ENCODE data around the gene PRKAG2.
"Not testable (repeated sequence)": the region's sequence is repeated elsewhere in the genome, so short reads cannot be mapped to it uniquely, and the experiment has no call there.

Gene PRKAG2

DNA sequence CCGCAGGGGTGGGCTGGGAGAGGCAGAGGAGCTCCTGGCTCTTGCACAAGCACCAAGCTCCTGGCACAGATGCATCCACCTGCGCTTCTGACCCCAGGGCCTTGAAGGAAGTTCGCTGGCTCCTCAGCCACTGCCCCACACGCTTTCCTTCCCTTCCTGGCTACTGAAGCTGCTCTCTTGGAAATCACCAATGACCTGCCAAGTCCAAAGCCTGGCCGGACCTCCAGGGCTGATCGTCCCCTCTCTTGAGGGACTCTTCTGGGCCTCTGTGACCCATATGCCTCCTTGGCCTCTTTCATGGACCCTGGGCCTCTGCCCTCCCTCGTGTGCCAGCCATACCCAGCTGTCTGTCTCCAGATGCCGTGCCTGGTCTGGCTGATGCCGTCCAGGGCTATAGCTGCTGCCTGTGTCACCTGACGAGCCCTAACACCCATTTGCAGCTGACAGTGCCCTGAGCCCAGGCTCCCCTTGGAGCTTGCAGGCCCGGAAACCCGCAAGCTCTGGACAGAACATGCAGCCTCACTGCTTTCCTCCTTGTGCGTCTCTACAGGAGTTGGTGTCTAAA is 113.4 kb downstream of the PRKAG2 start:
- DNase-seq (ENCODE audit: low spot score), result no peak

DNA sequence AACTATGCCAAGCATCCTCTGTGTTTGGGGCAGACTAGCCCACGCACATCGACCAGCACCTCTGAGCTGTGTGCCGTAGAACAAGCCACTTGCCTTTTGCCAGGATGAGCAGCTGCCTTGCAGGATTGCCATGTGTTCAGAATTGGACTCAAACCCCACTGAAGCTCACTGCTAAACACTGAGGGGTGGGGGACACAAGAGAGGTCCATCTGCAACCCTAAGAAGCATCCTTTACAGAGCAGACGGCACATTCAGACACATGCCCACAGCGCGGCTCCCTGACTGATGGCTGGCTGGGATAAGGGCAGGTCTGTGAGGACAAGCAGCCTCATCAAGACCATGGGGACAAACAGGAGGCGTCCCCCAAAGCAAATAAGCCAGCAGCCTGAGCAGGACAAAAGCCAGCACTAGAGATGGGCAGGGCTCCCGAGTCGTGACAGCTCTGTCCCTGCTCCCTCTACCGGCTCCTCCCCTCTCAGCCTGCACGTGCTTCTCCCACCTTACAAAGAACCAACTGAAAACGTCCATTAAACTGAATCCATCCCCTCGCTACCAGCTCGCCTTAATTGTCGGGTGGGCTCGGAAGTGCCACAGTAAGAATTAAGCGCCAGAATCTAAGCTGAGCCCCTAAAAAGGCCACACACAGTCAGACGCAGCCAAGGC is 114.2 kb downstream of the PRKAG2 start:
- DNase-seq (ENCODE audit: low spot score), result no peak

DNA sequence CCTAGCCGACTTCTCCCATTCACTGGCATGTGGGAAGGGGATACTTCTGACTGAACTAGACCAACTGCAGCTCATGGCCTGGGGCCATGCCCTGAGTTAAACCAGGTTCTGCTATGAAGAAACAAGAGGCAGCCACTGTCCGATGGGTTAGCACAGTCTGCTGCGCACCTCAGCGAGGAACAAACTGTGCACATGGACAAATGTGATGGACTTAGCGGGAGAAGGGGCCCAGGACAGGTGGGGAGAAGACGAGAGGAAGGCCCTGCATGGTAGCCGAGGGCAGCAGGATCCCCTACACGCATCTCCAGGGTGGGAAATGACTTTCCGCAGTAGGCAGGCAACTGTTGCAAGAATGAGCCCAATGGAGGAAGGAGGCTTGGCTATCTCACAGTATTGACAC is 115.0 kb downstream of the PRKAG2 start:
- DNase-seq (ENCODE audit: low spot score), result no peak

DNA sequence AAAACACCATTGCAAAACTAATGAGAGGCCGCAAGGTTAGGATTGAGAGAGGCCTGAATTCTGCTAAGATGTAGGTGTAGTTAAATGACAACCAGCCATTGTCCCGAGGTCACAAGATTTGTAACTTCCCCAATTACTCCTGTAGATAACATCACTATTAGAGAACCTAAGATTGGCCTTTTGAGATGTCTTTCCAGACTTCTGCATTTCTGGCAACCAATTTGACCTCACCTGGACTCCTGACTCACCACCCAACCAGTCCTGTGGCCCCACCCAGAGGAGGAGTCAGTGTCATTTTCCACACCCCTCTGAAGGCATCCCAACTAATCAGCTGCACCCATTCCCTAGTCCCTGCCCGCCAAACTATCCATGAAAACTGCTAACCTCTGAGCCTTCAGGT is 115.7 kb downstream of the PRKAG2 start:
- DNase-seq (ENCODE audit: low spot score), result no peak

DNA sequence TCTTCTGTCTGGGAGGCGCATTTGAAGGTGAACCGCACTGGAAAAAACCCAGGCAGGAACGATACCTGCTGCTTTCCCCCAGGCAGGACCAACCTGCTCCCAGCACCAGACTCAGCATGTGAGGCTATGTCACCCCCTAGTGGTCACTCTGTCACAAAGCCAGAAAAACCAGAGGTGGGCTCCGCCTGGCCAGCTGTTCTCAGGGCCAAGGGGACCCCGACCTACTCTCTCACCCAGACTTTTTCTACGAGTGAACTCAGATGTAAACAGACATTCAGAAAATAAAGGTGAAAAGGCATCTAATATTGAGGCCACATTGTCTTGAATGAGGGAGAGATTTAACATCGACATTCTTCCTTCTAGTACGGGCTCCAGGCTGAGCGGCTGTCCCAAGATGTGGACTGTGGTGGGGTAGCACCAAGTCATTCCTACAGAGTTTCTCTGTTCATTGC is 117.3 kb downstream of the PRKAG2 start:
- DNase-seq (ENCODE audit: low spot score), result peak; percentile 79

DNA sequence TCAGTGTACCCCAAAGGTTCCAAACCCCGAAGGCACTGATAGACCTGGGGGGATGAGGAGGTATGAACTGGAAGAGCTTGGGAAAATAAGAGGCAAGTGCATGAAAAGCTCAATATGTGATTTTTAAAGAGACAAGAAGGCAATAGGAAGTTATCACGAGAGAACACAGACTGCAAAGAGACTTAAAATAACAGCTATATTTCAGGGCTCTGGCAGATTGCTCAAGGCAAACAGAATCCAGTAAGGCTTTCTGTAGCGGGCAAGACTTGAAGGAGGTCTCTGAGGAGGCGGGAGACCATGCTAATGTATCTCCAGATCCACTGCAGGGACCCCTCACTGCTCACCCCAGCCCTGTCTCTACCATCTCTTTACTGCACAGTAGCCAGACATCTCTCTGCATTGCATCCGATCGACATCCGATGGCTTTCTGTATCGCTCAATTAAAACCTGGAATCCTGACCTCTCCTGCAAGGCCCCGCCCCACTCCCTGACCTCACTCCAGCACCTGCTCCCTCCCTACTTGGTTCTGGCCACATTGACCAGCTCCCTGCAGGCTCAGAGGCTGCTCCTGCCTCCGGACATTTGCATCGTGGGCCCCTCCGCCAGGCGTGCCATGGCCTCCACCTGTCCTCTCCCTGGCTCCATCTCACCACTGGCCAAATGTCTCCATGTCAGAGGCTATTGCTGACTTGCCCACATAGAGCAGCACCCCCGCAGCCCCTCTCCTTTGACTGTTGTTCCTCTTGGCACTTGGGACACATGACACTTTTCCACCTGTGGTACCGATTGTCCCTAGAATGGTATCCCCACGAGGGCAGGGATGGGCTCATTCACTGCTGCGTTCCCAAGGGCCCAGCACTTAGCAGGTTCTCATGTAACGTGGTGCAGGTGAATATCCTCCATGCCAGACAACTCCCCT is 118.0 kb downstream of the PRKAG2 start:
- no peak for DNase-seq (ENCODE audit: low spot score)

DNA sequence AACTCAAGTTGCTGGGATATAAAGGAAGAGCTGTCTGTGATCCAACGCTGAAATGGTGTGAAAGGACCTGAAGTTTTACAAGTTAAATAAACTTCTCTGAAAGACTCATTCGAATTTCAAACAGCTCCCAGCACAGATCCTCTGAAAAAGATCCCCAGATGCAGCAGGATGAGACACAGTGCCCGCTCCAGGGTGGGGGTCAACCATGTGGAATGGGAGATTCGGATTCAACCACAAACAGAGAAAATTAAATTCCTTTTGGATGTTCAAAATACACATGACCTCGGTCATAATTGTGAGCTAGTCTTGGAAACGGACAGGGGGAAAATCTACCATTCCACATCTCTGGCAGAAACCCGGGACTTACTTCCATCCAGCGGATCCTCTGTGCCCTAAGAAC is 119.6 kb downstream of the PRKAG2 start:
- no peak for DNase-seq (ENCODE audit: low spot score)

DNA sequence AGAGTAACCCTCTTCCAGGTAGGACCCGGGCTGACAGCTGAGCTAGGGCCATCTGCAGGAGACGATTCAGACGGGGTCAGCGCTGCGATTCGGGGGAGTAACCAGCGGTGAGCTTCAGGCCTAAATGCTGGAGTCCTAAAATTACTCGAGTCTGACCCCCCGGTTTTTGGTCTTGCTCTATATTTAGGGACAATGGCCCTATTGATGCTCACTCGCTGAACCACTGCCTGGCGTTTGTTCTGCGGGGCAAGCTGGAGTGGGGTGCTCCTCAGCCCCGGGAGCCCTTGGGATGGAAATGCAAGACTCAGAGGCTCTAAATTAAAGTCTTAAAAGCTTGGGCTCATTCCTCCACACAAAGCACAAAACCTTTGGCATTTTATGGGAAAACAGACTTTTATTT is 120.0 kb downstream of the PRKAG2 start:
- DNase-seq (ENCODE audit: low spot score), result no peak

DNA sequence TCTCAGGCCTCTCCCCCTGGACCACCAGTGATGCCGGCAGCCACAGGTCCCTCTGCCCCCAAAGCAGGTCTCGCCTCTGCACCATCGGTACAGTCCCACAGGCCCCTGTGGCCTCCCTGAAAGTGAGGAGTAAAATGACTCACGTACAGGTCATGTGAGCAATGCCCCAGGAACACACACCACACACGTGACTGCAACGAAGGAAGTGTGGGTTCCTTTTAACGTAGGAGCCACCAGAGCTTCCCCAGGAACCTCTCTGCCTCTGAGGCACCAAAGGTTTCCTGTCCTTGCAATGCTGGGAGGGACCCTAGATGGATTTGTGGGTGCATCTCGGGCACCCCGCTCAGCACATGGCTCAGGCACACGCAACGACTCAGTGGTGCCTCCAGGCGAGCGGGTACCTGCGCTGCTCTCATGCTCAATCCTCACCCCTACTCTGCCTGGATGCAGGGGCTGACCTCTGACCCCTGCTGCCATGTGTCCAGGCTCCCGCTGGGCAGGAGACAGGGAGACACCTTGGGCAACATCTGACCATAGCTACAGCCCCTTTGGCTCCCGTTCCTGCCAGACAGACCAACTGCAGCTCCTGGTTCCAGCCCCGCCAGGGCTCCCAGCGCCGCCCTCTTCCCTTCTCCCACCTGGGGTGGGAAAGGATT is 120.7 kb downstream of the PRKAG2 start:
- DNase-seq (ENCODE audit: low spot score), result no peak

DNA sequence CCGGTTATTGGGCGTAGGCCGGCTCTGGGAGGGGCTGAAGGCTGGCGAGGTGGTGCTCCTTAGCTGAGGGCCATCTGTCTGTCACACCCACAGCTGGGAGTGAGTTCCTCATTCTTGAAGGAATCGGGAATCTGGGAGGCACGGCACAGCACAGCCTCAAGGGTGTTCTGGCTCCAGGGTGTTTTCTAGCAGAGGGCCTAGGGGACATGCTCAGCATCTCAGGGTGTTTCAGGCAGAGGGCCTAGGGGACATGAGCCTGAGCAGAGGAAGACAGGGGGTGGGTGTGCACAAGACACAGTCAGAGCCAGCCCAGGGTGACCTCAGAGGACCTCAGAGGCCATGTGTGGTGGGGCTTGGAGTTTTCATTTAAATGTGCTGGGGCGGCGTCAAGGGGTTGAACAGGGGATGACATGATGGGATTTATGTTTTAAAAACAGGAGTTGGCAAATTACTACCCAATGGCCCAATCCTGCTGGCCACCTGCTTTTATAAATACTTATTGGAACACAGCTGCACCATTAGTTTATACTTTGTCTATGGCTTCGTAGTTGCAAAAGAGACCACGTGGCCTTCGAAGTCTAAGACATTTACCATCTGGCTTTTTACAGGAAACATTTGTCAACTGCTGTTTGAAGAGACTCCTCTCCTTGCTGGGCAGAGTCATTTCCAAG is 121.6 kb downstream of the PRKAG2 start:
- no peak for DNase-seq (ENCODE audit: low spot score)

DNA sequence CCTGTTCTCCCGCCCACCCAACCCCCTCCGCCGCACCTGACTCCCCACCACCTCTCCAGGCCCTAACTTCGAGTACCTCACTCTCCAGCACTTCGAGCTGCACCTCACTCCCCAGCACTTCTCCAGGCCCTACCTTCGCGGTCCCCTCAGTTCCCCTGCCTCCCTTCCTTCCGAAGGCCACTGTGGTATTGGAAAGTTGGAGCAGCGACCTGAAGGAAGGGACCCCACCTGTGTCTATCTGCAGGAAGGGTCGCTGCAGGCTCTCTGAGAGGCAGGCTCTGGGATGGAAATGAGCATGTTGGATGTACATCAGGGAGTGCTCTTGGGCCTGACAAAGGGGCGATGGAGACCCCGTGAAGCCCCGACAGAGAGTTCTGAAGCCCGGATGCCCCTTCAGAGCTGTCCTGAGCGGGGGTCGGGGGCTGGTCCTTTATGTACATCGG is 122.2 kb downstream of the PRKAG2 start:
- DNase-seq (ENCODE audit: low spot score), result no peak

DNA sequence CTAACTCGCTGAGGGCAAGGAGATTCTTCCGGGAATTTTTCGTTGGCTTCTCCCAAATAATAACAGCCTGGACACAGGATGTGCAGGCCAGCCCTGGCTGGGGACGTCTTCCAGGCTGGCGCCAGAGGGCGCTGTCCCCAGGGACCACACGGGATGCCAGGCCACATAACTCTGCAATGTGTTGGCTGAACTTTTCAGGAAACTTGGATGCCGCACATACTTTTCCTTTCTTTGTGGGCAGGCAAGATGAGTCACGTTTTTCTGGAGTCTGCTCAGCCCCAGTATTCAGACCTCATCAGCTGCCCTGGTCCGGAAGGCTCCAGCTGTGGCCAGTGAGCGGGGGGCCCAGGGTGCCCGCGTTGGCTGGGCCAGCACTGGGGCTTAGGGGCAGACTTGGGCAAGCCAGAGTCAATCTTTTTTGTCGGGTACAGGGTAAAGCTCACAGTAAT is 122.7 kb downstream of the PRKAG2 start:
- DNase-seq (ENCODE audit: low spot score), result peak; percentile 89

DNA sequence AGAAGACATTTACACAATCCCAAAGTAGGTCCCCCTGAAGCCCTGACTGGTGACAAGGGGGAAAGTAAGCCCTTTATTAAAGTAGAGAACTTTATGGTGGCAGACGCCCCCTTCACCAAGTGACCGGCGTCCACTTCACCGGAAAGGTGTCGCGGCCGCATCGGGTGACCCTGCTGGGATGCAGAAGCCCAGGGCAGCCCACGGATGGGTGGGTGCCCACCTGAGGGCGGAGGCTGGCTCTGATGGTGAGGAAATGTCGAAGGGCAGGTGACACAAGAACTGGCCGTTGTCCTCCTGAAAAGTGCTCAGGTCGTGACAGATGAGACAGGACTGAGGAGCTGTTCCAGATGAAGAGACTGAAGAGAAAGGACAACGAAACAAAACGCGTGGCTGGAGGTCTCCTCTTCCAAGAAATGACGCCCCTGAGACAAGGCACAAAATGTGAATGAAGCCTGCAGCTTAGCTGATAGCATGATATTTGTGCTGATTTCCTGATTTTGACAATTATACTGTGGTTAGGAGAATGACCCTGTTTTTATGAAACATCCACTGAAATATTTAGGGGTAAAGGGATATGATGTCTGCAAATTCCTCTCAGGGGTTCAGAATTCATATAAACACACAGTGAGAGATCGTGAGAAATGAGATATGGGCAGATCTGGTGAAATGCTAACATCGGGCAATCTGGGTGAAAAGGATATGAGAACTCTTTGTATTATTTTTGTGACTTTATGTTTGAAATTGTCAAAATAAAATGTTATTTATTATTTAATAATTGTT is 123.9 kb downstream of the PRKAG2 start:
- DNase-seq (ENCODE audit: low spot score), result no peak

DNA sequence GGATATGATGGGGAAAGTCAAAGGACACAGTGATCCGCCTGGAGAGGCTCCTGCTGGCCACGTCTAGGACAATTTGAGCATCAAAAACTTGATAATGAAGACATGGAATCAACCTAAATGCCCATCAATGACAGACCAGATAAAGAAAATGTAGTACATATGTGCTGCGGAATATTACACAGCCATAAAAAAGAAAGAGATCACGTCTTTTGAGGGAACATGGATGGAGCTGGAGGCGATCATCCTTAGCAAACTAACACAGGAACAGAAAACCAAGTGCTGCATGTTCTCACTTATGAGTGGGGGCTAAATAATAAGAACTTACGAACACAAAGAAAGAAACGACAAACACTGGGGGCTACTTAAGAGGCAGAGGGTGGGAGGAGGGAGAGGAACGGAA is 124.9 kb downstream of the PRKAG2 start:
- DNase-seq (ENCODE audit: low spot score), result no peak

DNA sequence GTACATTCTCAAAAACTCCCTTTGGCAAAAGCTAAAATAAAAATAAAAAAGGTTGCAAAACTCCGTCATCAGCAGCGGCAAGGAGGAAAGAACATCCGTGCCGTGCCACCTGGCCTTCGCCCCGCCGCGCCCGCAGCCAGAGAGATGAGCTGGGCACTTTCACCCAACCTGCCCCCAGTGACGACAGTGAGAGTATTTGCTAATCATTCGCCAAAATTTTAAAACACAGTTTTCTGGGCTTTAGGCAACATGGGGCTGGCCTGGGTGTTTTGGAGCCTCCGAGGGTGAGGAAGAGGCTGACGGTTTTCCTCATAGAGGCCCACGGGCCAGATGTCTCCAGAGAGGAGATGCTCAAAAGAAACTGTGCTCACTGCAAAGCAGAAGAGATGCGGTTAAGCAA is 128.2 kb downstream of the PRKAG2 start:
- no peak for DNase-seq (ENCODE audit: low spot score)

DNA sequence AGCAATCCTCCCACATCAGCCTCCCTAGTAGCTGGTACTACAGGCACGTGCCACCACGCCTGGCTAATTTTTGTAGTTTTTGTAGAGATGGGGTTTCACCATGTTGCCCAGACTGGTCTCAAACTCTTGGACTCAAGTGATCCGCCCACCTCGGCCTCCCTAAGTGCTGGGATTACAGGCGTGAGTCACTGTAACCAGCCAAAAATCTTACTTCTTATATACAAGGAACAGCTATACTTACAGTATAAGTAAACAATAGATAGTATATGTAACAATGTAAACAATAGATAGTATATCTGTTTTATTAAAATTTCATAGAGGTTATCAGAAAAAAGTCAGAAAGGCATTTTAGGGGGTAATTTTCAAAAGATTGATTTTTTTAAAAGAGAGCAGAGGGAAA is 128.9 kb downstream of the PRKAG2 start:
- not testable (repeated sequence) for DNase-seq (ENCODE audit: low spot score)

DNA sequence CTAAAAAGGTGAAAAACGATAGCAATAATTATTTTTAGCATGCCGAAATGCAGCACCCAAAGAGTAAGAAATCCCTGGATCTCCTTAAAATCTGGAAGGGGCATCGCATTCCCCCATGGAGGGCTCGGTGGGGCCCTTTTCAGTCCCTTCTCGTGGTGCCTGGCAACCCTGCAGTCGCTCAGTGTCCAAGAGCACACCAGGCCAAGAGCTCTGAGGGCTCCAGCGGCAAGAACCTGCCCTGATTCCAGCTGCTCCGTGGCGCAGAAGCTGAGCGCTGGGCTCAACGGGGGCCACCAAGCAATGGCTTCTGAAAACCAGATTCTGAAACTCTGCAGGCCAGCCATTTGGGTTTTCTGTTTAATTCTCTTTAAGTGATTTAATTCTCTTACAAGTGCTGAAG is 131.2 kb downstream of the PRKAG2 start:
- no peak for DNase-seq (ENCODE audit: low spot score)

DNA sequence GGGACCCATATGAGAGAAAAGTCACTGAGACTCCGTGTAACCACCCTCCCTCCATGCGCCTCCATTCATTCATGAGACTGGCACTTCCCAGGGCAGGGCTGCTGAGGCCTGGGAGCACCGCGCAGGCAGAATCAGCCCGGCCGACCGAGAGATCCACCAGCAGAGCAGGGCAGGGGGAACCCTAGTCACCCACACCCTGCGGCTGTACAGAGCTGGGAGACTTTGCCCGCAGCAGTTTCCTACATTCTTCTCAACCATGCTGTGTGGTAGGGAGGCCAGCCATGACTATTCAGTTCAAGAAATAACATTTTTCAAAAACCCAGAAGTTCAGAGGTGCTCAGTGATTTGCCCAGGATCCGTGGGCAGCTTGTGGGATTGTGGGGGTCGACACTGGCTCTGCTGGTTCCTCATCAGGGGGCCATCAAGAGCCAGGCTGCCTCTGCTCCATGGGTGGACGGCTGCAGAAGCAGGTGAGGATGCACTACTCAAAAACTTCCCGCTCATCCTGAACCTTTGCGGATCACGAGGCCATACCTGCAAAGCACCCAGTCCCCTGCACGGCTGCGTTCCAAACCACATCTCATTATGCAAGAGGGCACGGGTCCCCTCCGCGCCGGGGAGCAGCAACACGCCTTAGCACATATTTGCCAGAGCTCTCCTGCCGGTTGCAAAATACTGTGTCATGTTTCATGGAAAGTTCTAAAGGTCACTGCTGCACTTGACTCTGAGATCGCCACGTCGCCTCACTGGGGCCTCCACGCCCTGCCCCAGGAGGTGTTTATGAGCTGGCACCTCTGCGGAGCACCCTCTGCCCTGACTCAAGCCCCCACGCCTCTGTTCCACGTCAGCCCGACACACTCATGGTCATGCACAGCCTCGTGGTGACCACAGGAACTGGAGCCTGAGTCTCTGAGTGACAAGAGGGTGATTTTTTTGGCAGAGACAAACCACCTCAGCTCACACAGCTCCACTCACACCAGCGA is 132.0 kb downstream of the PRKAG2 start:
- no peak for DNase-seq (ENCODE audit: low spot score)

DNA sequence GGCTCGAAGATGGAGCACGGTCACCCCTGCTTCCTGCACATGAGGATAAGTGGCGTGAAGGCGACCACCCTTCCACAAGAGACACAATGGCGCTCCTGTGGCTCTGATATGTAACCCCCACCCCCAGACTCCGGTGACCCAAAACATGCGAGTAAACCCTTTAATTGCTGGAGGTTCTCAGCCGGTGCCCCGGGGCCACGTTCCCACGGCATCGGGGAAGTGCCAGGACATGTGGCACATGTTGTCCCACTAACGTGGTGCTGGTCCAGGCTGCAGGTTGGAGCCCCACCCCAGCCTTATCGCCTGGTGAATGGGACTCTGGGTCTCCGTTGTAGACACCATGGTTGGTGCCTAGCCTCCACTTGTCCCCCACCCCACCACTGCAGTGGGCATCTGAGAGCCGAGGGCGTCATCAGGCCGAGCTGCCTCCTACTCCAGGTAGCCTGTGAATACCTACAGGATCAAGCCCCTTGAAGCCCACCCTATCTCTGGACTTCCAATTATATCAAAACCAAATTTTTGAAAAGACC is 132.8 kb downstream of the PRKAG2 start:
- no peak for DNase-seq (ENCODE audit: low spot score)

All from ecto neural progenitor cell (in vitro differentiated cells).